Naive thymus-derived CD8-positive, alpha-beta T cell (primary cell): Measurements from ENCODE around the gene HCN3. TPM values are rescaled to one million over a fixed set of nuclear protein-coding genes. Genes with fewer than 3 reads are reported as not detected.
A peak's percentile ranks its signal among the peaks of the same experiment; 100 is the strongest.
"Not testable (repeated sequence)": the region's sequence is repeated elsewhere in the genome, so short reads cannot be mapped to it uniquely, and the experiment has no call there.

Source experiments
- ATAC-seq, 2 donors: fragments of 150-1000 bp; cut with Tn5 transposase in 1 of 2; sonication (Bioruptor Pico), chemical (Tn5 transposase) in 1 of 2; 1 replicate in 1 of 2; 2 replicates in 1 of 2; pipeline ENCODE4 v1.10.0; 2021; ENCODE audit warnings: mild to moderate bottlenecking in 2 of 2, moderate library complexity in 2 of 2
- POLR2A ChIA-PET: fragments of 350-600 bp; sonication (Branson Sonifier 250); formaldehyde crosslinking; loops from one replicate; lab custom pipeline; 2021; ENCODE audit warnings: antibody characterized with exemption; lab: Charles Lee
- DNase-seq, 10 donors: peaks; one replicate each; pipeline versions ENCODE4 v3.0.0 to v3.0.0-alpha.2; 2020 to 2022
- H3K27ac Mint-ChIP-seq, 10 donors: one replicate each; pipeline ENCODE4 v1.8.0; 2020 to 2022; ENCODE audit warnings: mild to moderate bottlenecking in 10 of 10, mixed read lengths in 10 of 10, moderate library complexity in 4 of 10, inconsistent platforms in 1 of 10
- H3K27me3 Mint-ChIP-seq, 5 donors: one replicate each; pipeline ENCODE4 v1.8.0; 2021 to 2022; ENCODE audit warnings: mixed read lengths in 5 of 5
- H3K36me3 Mint-ChIP-seq, 3 donors: one replicate each; pipeline ENCODE4 v1.8.0; 2020 to 2022; ENCODE audit warnings: mixed read lengths in 3 of 3, mild to moderate bottlenecking in 2 of 3, inconsistent platforms in 1 of 3
- H3K4me1 Mint-ChIP-seq, 4 donors: one replicate each; pipeline ENCODE4 v1.8.0; 2021 to 2022; ENCODE audit warnings: mixed read lengths in 4 of 4
- H3K4me3 Mint-ChIP-seq, 10 donors: one replicate each; pipeline ENCODE4 v1.8.0; 2020 to 2022; ENCODE audit warnings: mild to moderate bottlenecking in 10 of 10, mixed read lengths in 10 of 10, moderate library complexity in 6 of 10, inconsistent platforms in 1 of 10
- H3K9me3 Mint-ChIP-seq, 9 donors: one replicate each; pipeline ENCODE4 v1.8.0; 2020 to 2022; ENCODE audit warnings: mixed read lengths in 9 of 9, mild to moderate bottlenecking in 3 of 9, inconsistent platforms in 1 of 9, moderate library complexity in 1 of 9
- polyA plus RNA-seq, 3 donors: library from polyadenylated mRNA; unstranded; fragments of 300-500 nt; fragmentation: Illumina TruSeq; gene quantifications; one replicate each; pipeline ENCODE4 v1.2.3, GENCODE V29; 2021
- total RNA-seq, 8 experiments: library from RNA in 2 of 8; stranded (reverse) in 2 of 8; gene quantifications; one replicate each; pipeline ENCODE4 v1.2.3 and lab custom pipeline; 2021 to 2026

Gene HCN3
- total and polyA plus RNA-seq, 5 experiments from 2014 or later = 0.20 to 4.1 (median 2.2) TPM; not detected in 1

- H3K36me3 Mint-ChIP-seq = peaks cover 0 to 3% (median 3%) of the 10 kb centered on the region in 3 donors
- H3K4me3 Mint-ChIP-seq = peak overlapping the region; percentile 77 to 94 (median 89)
- ATAC-seq (peak; percentile 94 to 96), DNase-seq (peak; percentile 86 to 99 (median 96))
- H3K9me3 Mint-ChIP-seq = peaks cover 0 to 5% (median 2%) of the 10 kb centered on the region in 9 donors
- peak overlapping the region; percentile 93 to 100 (median 96) for H3K27ac Mint-ChIP-seq
- POLR2A ChIA-PET = interaction anchor here (0.5 to 3.6 kb wide), 19 partner anchors 9 to 1349 kb away, joined by 3 to 27 read pairs (median 6); partner anchors contain the start of genes ENTREP3, KRTCAP2, MSTO1 and MTX1
- H3K27me3 Mint-ChIP-seq = peaks cover 0 to 5% (median 2%) of the 10 kb centered on the region in 5 donors
- H3K4me1 Mint-ChIP-seq = peaks cover 16 to 52% (median 42%) of the 10 kb centered on the region in 4 donors
Measured at GRCh38 chr1:155244368-155245162, 32.7 kb upstream of the HCN3 start.

GRCh38 chr1:155245163-155245524, 32.1 kb upstream of the HCN3 start:
- Mint-ChIP-seq H3K4me1 (peaks cover 16 to 51% (median 41%) of the 10 kb centered on the region in 4 donors), H3K4me3 (peak overlapping the region; percentile 77 to 94 (median 89))
- DNase-seq = no peak

GRCh38 chr1:155246796-155247195, 30.5 kb upstream of the HCN3 start:
- H3K27me3 Mint-ChIP-seq, ATAC-seq, H3K9me3 Mint-ChIP-seq, H3K36me3 Mint-ChIP-seq, DNase-seq: not testable (repeated sequence)
- peaks cover 14 to 41% (median 32%) of the 10 kb centered on the region in 4 donors for H3K4me1 Mint-ChIP-seq
- H3K27ac Mint-ChIP-seq = peak overlapping the region in 7 of 10 donors; percentile 9 to 74 (median 53)
- H3K4me3 Mint-ChIP-seq = peak overlapping the region in 1 of 10 donors; percentile 3
- POLR2A ChIA-PET = interaction anchor here (1.0 kb wide), 1 partner anchor 92 kb away, joined by 3 read pairs; no protein-coding TSS in a partner anchor

More at GRCh38 chr1:155245163-155245524, 32.1 kb upstream of the HCN3 start:
- Mint-ChIP-seq H3K9me3 (peaks cover 0 to 5% (median 2%) of the 10 kb centered on the region in 9 donors), H3K27me3 (peaks cover 0 to 5% (median 2%) of the 10 kb centered on the region in 5 donors), H3K27ac (peak overlapping the region; percentile 93 to 100 (median 96)), H3K36me3 (peaks cover 0 to 3% (median 3%) of the 10 kb centered on the region in 3 donors)
- POLR2A ChIA-PET = interaction anchor here (0.5 to 3.6 kb wide), 15 partner anchors 9 to 751 kb away, joined by 3 to 27 read pairs (median 6); partner anchors contain the start of genes ASH1L, ENTREP3, KRTCAP2 and MSTO1
- ATAC-seq = no peak

GRCh38 chr1:155247667-155248553, 29.4 kb upstream of the HCN3 start:
- no peak for DNase-seq
- H3K27ac Mint-ChIP-seq = peak overlapping the region in 3 of 10 donors; percentile 19 to 68 (median 48)
- H3K9me3 Mint-ChIP-seq = peaks cover 0 to 5% (median 2%) of the 10 kb centered on the region in 9 donors
- H3K27me3 Mint-ChIP-seq = peaks cover 0 to 5% (median 2%) of the 10 kb centered on the region in 5 donors
- peaks cover 16 to 33% (median 26%) of the 10 kb centered on the region in 4 donors for H3K4me1 Mint-ChIP-seq
- ATAC-seq = no peak
- POLR2A ChIA-PET = interaction anchor here (1.0 to 4.2 kb wide), 4 partner anchors 15 to 91 kb away, joined by 3 to 37 read pairs (median 4); partner anchors contain the start of genes MTX1, RUSC1, SCAMP3 and THBS3
- H3K36me3 Mint-ChIP-seq = peaks cover 0 to 3% (median 3%) of the 10 kb centered on the region in 3 donors
- H3K4me3 Mint-ChIP-seq = no peak overlapping the region

- POLR2A ChIA-PET = interaction anchor here (0.7 to 4.2 kb wide), 13 partner anchors 9 to 718 kb away, joined by 3 to 37 read pairs (median 4); partner anchors contain the start of genes CLK2, FDPS, KRTCAP2 and RUSC1
- peak overlapping the region; percentile 68 to 82 (median 75) for H3K4me3 Mint-ChIP-seq
- peaks cover 14 to 31% (median 25%) of the 10 kb centered on the region in 4 donors for H3K4me1 Mint-ChIP-seq
- ATAC-seq (peak; percentile 46 to 52), DNase-seq (peak in 5 of 10 donors; percentile 19 to 48 (median 41))
- no peaks in the 10 kb centered on the region for H3K36me3 Mint-ChIP-seq
- peak overlapping the region in 7 of 10 donors; percentile 43 to 84 (median 57) for H3K27ac Mint-ChIP-seq
- H3K27me3 Mint-ChIP-seq = no peaks in the 10 kb centered on the region
- H3K9me3 Mint-ChIP-seq = no peaks in the 10 kb centered on the region
Measured at GRCh38 chr1:155250246-155250632, 27.0 kb upstream of the HCN3 start.

GRCh38 chr1:155250633-155251449, 26.4 kb upstream of the HCN3 start:
- H3K27ac Mint-ChIP-seq = peak overlapping the region in 9 of 10 donors; percentile 31 to 84 (median 69)
- POLR2A ChIA-PET = interaction anchor here (0.7 to 4.2 kb wide), 12 partner anchors 9 to 717 kb away, joined by 3 to 37 read pairs (median 4); partner anchors contain the start of genes CLK2, FDPS, KRTCAP2 and RUSC1
- H3K36me3 Mint-ChIP-seq = no peaks in the 10 kb centered on the region
- peak; percentile 90 to 99 (median 96) for DNase-seq
- no peaks in the 10 kb centered on the region for H3K9me3 Mint-ChIP-seq
- no peaks in the 10 kb centered on the region for H3K27me3 Mint-ChIP-seq
- peak; percentile 93 to 99 for ATAC-seq
- peak overlapping the region; percentile 60 to 82 (median 72) for H3K4me3 Mint-ChIP-seq
- H3K4me1 Mint-ChIP-seq = peaks cover 14 to 33% (median 29%) of the 10 kb centered on the region in 4 donors

- no peak overlapping the region for H3K4me3 Mint-ChIP-seq
- peaks cover 0 to 6% (median 0%) of the 10 kb centered on the region in 3 donors for H3K36me3 Mint-ChIP-seq
- H3K4me1 Mint-ChIP-seq = peaks cover 17 to 36% (median 33%) of the 10 kb centered on the region in 4 donors
- H3K27ac Mint-ChIP-seq = peak overlapping the region in 1 of 10 donors; percentile 82
- no peak for DNase-seq
- POLR2A ChIA-PET = interaction anchor here (0.9 to 4.2 kb wide), 6 partner anchors 9 to 717 kb away, joined by 3 to 37 read pairs (median 14); partner anchors contain the start of genes CLK2, RUSC1 and SCAMP3
- ATAC-seq = no peak
- no peaks in the 10 kb centered on the region for H3K27me3 Mint-ChIP-seq
- H3K9me3 Mint-ChIP-seq = no peaks in the 10 kb centered on the region
Measured at GRCh38 chr1:155251566-155251965, 25.7 kb upstream of the HCN3 start.

GRCh38 chr1:155253208-155253607, 24.1 kb upstream of the HCN3 start:
- POLR2A ChIA-PET = interaction anchor here (0.6 to 1.2 kb wide), 2 partner anchors 8 to 238 kb away, joined by 3 to 5 read pairs; no protein-coding TSS in a partner anchor
- Mint-ChIP-seq H3K36me3 (peaks cover 0 to 21% (median 2%) of the 10 kb centered on the region in 3 donors), H3K27ac (peak overlapping the region in 5 of 10 donors; percentile 11 to 68 (median 31)), H3K9me3 (no peaks in the 10 kb centered on the region), H3K4me1 (peaks cover 19 to 46% (median 36%) of the 10 kb centered on the region in 4 donors), H3K4me3 (peak overlapping the region; percentile 34 to 85 (median 78)), H3K27me3 (no peaks in the 10 kb centered on the region)
- no peak for DNase-seq
- ATAC-seq = no peak

GRCh38 chr1:155253797-155254196, 23.5 kb upstream of the HCN3 start:
- peak overlapping the region in 5 of 10 donors; percentile 11 to 86 (median 38) for H3K27ac Mint-ChIP-seq
- no peaks in the 10 kb centered on the region for H3K27me3 Mint-ChIP-seq
- no peak for DNase-seq
- no peaks in the 10 kb centered on the region for H3K9me3 Mint-ChIP-seq
- ATAC-seq = no peak
- H3K4me3 Mint-ChIP-seq = peak overlapping the region; percentile 65 to 89 (median 81)
- H3K36me3 Mint-ChIP-seq = peaks cover 0 to 27% (median 4%) of the 10 kb centered on the region in 3 donors
- peaks cover 19 to 46% (median 36%) of the 10 kb centered on the region in 4 donors for H3K4me1 Mint-ChIP-seq
- POLR2A ChIA-PET = interaction anchor here (1.2 kb wide), 1 partner anchor 9 kb away, joined by 3 read pairs; no protein-coding TSS in a partner anchor

- DNase-seq = no peak
- peak overlapping the region in 9 of 10 donors; percentile 37 to 86 (median 77) for H3K27ac Mint-ChIP-seq
- no peaks in the 10 kb centered on the region for H3K27me3 Mint-ChIP-seq
- POLR2A ChIA-PET = interaction anchor here (1.2 kb wide), 1 partner anchor 10 kb away, joined by 3 read pairs; no protein-coding TSS in a partner anchor
- peaks cover 0 to 32% (median 4%) of the 10 kb centered on the region in 3 donors for H3K36me3 Mint-ChIP-seq
- peaks cover 19 to 46% (median 36%) of the 10 kb centered on the region in 4 donors for H3K4me1 Mint-ChIP-seq
- no peak for ATAC-seq
- peak overlapping the region; percentile 65 to 89 (median 81) for H3K4me3 Mint-ChIP-seq
- H3K9me3 Mint-ChIP-seq = no peaks in the 10 kb centered on the region
Measured at GRCh38 chr1:155254228-155254713, 23.0 kb upstream of the HCN3 start.
